Measurements from ENCODE around the gene QRFPR.
"Not testable (repeated sequence)": the region's sequence is repeated elsewhere in the genome, so short reads cannot be mapped to it uniquely, and the experiment has no call there.

The QRFPR gene

GRCh38 chr4:121339307-121339706, 41.5 kb downstream of the QRFPR start:
- no peaks in the 10 kb centered on the region for H3K27me3 ChIP-seq (ENCODE audit: insufficient read depth, low read length)
- H3K9ac ChIP-seq (ENCODE audit: low read depth, low read length): no peak overlapping the region
- H3K4me1 ChIP-seq (ENCODE audit: insufficient read depth, low read length): no peaks in the 10 kb centered on the region
- H3K4me3 ChIP-seq (ENCODE audit: low read length): no peak overlapping the region
- H3K27ac ChIP-seq (ENCODE audit: low read length): no peak overlapping the region
- no peaks in the 10 kb centered on the region for H3K9me3 ChIP-seq (ENCODE audit: insufficient read depth, low read depth, low read length)
- H3K36me3 ChIP-seq (ENCODE audit: insufficient read depth, low read depth, low read length): no peaks in the 10 kb centered on the region

GRCh38 chr4:121338518-121338917, 42.3 kb downstream of the QRFPR start:
- no peaks in the 10 kb centered on the region for H3K9me3 ChIP-seq (ENCODE audit: insufficient read depth, low read depth, low read length)
- H3K4me1 ChIP-seq (ENCODE audit: insufficient read depth, low read length): no peaks in the 10 kb centered on the region
- no peak overlapping the region for H3K27ac ChIP-seq (ENCODE audit: low read length)
- no peaks in the 10 kb centered on the region for H3K27me3 ChIP-seq (ENCODE audit: insufficient read depth, low read length)
- H3K36me3 ChIP-seq (ENCODE audit: insufficient read depth, low read depth, low read length): no peaks in the 10 kb centered on the region
- H3K9ac ChIP-seq (ENCODE audit: low read depth, low read length): no peak overlapping the region
- no peak overlapping the region for H3K4me3 ChIP-seq (ENCODE audit: low read length)

GRCh38 chr4:121336706-121337105, 44.1 kb downstream of the QRFPR start:
- Histone ChIP-seq H3K9me3 (ENCODE audit: insufficient read depth, low read depth, low read length) (no peaks in the 10 kb centered on the region), H3K4me1 (ENCODE audit: insufficient read depth, low read length) (no peaks in the 10 kb centered on the region), H3K27me3 (ENCODE audit: insufficient read depth, low read length) (no peaks in the 10 kb centered on the region), H3K27ac (ENCODE audit: low read length) (no peak overlapping the region), H3K4me3 (ENCODE audit: low read length) (no peak overlapping the region), H3K9ac (ENCODE audit: low read depth, low read length) (no peak overlapping the region), H3K36me3 (ENCODE audit: insufficient read depth, low read depth, low read length) (no peaks in the 10 kb centered on the region)

GRCh38 chr4:121330180-121330665, 50.6 kb downstream of the QRFPR start:
- Histone ChIP-seq H3K9me3 (ENCODE audit: insufficient read depth, low read depth, low read length) (no peaks in the 10 kb centered on the region), H3K36me3 (ENCODE audit: insufficient read depth, low read depth, low read length) (no peaks in the 10 kb centered on the region), H3K4me1 (ENCODE audit: insufficient read depth, low read length) (no peaks in the 10 kb centered on the region), H3K4me3 (ENCODE audit: low read length) (no peak overlapping the region), H3K27ac (ENCODE audit: low read length) (no peak overlapping the region), H3K27me3 (ENCODE audit: insufficient read depth, low read length) (no peaks in the 10 kb centered on the region), H3K9ac (ENCODE audit: low read depth, low read length) (no peak overlapping the region)

- no peak overlapping the region for H3K27ac ChIP-seq (ENCODE audit: low read length)
These were observed 54.2 kb downstream of the QRFPR start for GRCh38 chr4:121326597-121326996.

GRCh38 chr4:121324331-121324730, 56.5 kb downstream of the QRFPR start:
- no peak overlapping the region for H3K9ac ChIP-seq (ENCODE audit: low read depth, low read length)
- H3K36me3 ChIP-seq (ENCODE audit: insufficient read depth, low read depth, low read length): no peaks in the 10 kb centered on the region
- no peaks in the 10 kb centered on the region for H3K27me3 ChIP-seq (ENCODE audit: insufficient read depth, low read length)

More at GRCh38 chr4:121326597-121326996, 54.2 kb downstream of the QRFPR start:
- Histone ChIP-seq H3K9ac (ENCODE audit: low read depth, low read length) (peak overlapping the region; percentile 20; the same call in 1 of the 2 replicates), H3K27me3 (ENCODE audit: insufficient read depth, low read length) (no peaks in the 10 kb centered on the region), H3K4me1 (ENCODE audit: insufficient read depth, low read length) (no peaks in the 10 kb centered on the region), H3K4me3 (ENCODE audit: low read length) (no peak overlapping the region), H3K36me3 (ENCODE audit: insufficient read depth, low read depth, low read length) (no peaks in the 10 kb centered on the region), H3K9me3 (ENCODE audit: insufficient read depth, low read depth, low read length) (no peaks in the 10 kb centered on the region)

GRCh38 chr4:121321466-121321865, 59.4 kb downstream of the QRFPR start:
- no peaks in the 10 kb centered on the region for H3K9me3 ChIP-seq (ENCODE audit: insufficient read depth, low read depth, low read length)
- H3K27ac ChIP-seq (ENCODE audit: low read length): no peak overlapping the region
- no peaks in the 10 kb centered on the region for H3K4me1 ChIP-seq (ENCODE audit: insufficient read depth, low read length)
- no peaks in the 10 kb centered on the region for H3K27me3 ChIP-seq (ENCODE audit: insufficient read depth, low read length)
- H3K9ac ChIP-seq (ENCODE audit: low read depth, low read length): no peak overlapping the region
- no peaks in the 10 kb centered on the region for H3K36me3 ChIP-seq (ENCODE audit: insufficient read depth, low read depth, low read length)
- H3K4me3 ChIP-seq (ENCODE audit: low read length): no peak overlapping the region

More at GRCh38 chr4:121324331-121324730, 56.5 kb downstream of the QRFPR start:
- no peak overlapping the region for H3K27ac ChIP-seq (ENCODE audit: low read length)
- no peak overlapping the region for H3K4me3 ChIP-seq (ENCODE audit: low read length)
- H3K4me1 ChIP-seq (ENCODE audit: insufficient read depth, low read length): no peaks in the 10 kb centered on the region
- H3K9me3 ChIP-seq (ENCODE audit: insufficient read depth, low read depth, low read length): no peaks in the 10 kb centered on the region

GRCh38 chr4:121316091-121316490, 64.7 kb downstream of the QRFPR start:
- Histone ChIP-seq H3K9ac (ENCODE audit: low read depth, low read length) (no peak overlapping the region), H3K9me3 (ENCODE audit: insufficient read depth, low read depth, low read length) (no peaks in the 10 kb centered on the region), H3K36me3 (ENCODE audit: insufficient read depth, low read depth, low read length) (no peaks in the 10 kb centered on the region), H3K4me3 (ENCODE audit: low read length) (no peak overlapping the region), H3K27ac (ENCODE audit: low read length) (no peak overlapping the region), H3K4me1 (ENCODE audit: insufficient read depth, low read length) (no peaks in the 10 kb centered on the region), H3K27me3 (ENCODE audit: insufficient read depth, low read length) (no peaks in the 10 kb centered on the region)

- not testable (repeated sequence) for H3K36me3 ChIP-seq (ENCODE audit: insufficient read depth, low read depth, low read length); H3K27ac ChIP-seq (ENCODE audit: low read length)
These were observed 67.4 kb downstream of the QRFPR start for GRCh38 chr4:121313430-121313829.

GRCh38 chr4:121308828-121309227, 72.0 kb downstream of the QRFPR start:
- no peaks in the 10 kb centered on the region for H3K27me3 ChIP-seq (ENCODE audit: insufficient read depth, low read length)
- H3K4me3 ChIP-seq (ENCODE audit: low read length): no peak overlapping the region
- no peaks in the 10 kb centered on the region for H3K36me3 ChIP-seq (ENCODE audit: insufficient read depth, low read depth, low read length)
- no peak overlapping the region for H3K27ac ChIP-seq (ENCODE audit: low read length)
- H3K4me1 ChIP-seq (ENCODE audit: insufficient read depth, low read length): no peaks in the 10 kb centered on the region
- no peak overlapping the region for H3K9ac ChIP-seq (ENCODE audit: low read depth, low read length)
- H3K9me3 ChIP-seq (ENCODE audit: insufficient read depth, low read depth, low read length): no peaks in the 10 kb centered on the region

More at GRCh38 chr4:121313430-121313829, 67.4 kb downstream of the QRFPR start:
- not testable (repeated sequence) for H3K4me1 ChIP-seq (ENCODE audit: insufficient read depth, low read length); H3K9ac ChIP-seq (ENCODE audit: low read depth, low read length); H3K27me3 ChIP-seq (ENCODE audit: insufficient read depth, low read length); H3K4me3 ChIP-seq (ENCODE audit: low read length); H3K9me3 ChIP-seq (ENCODE audit: insufficient read depth, low read depth, low read length)

- Histone ChIP-seq H3K4me3 (ENCODE audit: low read length) (no peak overlapping the region), H3K4me1 (ENCODE audit: insufficient read depth, low read length) (no peaks in the 10 kb centered on the region), H3K9me3 (ENCODE audit: insufficient read depth, low read depth, low read length) (no peaks in the 10 kb centered on the region), H3K27ac (ENCODE audit: low read length) (no peak overlapping the region), H3K27me3 (ENCODE audit: insufficient read depth, low read length) (no peaks in the 10 kb centered on the region), H3K36me3 (ENCODE audit: insufficient read depth, low read depth, low read length) (no peaks in the 10 kb centered on the region), H3K9ac (ENCODE audit: low read depth, low read length) (no peak overlapping the region)
These were observed 72.5 kb downstream of the QRFPR start for GRCh38 chr4:121308328-121308663.

GRCh38 chr4:121307445-121308327, 73.1 kb downstream of the QRFPR start:
- Histone ChIP-seq H3K36me3 (ENCODE audit: insufficient read depth, low read depth, low read length) (no peaks in the 10 kb centered on the region), H3K27me3 (ENCODE audit: insufficient read depth, low read length) (no peaks in the 10 kb centered on the region), H3K27ac (ENCODE audit: low read length) (no peak overlapping the region), H3K4me3 (ENCODE audit: low read length) (no peak overlapping the region), H3K4me1 (ENCODE audit: insufficient read depth, low read length) (no peaks in the 10 kb centered on the region), H3K9me3 (ENCODE audit: insufficient read depth, low read depth, low read length) (no peaks in the 10 kb centered on the region), H3K9ac (ENCODE audit: low read depth, low read length) (no peak overlapping the region)

All from iPS-20b (cell line).